Peyer's patch (tissue), 4 donors: ENCODE data around the gene ACKR2.

Experiments used
- POLR2A ChIP-seq, 2 donors: fragments of 450-650 bp; IDR thresholded peaks; one replicate each; pipeline ENCODE4 v1.5.1; 2017; ENCODE audit warnings: antibody characterized with exemption in 2 of 2, mild to moderate bottlenecking in 2 of 2, moderate library complexity in 2 of 2
- TF ChIP-seq, protein P1 (sequence below), 6 experiments: fragments of 450-650 bp in 4 of 6; fragments of 200-600 bp in 2 of 6; sonication (generic) in 1 of 6; IDR thresholded peaks; one replicate each; pipeline ENCODE4 v1.5.1; 2017 to 2019; ENCODE audit warnings: antibody characterized with exemption in 6 of 6, mild to moderate bottlenecking in 3 of 6, moderate library complexity in 1 of 6

DNA sequence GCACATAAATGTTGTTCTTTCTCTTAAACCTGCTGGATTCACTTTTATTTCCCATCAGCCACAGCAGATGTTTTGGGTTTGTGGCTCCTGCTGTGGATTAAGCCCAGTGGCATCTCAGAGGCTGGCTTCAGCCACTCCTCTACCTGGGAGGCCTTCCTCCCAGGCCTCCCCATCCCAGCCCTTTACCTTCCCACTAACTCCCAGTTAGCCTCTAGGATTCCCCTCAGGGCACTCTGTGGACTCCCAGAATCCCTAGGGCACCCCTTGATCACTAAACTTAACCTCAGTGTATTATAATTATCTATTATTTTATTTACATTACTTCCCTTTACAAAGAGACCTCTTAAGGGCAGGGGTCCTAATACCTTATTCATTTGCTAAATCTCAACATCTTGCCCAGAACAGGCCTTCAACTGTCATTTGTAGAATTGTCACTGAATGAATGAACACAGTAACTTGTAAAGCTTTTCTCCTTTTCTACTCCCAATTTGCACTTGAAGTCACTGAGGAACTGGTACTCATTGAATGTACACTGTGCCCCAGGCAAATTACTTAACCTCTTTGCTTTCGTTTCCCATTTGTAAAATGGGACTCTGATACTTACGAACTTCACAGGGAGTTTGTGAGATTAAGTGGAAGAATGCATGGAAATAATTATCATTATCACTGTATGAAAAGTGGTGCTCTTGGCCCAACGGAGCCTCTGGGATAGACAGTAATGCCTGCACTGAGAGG lies 44.5 kb upstream of the ACKR2 start:
- TF ChIP-seq, protein P1, sequence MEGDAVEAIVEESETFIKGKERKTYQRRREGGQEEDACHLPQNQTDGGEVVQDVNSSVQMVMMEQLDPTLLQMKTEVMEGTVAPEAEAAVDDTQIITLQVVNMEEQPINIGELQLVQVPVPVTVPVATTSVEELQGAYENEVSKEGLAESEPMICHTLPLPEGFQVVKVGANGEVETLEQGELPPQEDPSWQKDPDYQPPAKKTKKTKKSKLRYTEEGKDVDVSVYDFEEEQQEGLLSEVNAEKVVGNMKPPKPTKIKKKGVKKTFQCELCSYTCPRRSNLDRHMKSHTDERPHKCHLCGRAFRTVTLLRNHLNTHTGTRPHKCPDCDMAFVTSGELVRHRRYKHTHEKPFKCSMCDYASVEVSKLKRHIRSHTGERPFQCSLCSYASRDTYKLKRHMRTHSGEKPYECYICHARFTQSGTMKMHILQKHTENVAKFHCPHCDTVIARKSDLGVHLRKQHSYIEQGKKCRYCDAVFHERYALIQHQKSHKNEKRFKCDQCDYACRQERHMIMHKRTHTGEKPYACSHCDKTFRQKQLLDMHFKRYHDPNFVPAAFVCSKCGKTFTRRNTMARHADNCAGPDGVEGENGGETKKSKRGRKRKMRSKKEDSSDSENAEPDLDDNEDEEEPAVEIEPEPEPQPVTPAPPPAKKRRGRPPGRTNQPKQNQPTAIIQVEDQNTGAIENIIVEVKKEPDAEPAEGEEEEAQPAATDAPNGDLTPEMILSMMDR (IDR thresholded peaks at IDR 0.05): no peak
- no peak for TF ChIP-seq POLR2A (IDR thresholded peaks at IDR 0.05)
